Glomerular visceral epithelial cell (primary cell): ENCODE measurements around the gene GP1BA.
A peak's percentile ranks its signal among the peaks of the same experiment; 100 is the strongest.

ENCODE experiments used
- DNase-seq: peaks from one replicate; pipeline ENCODE4 v3.0.0-alpha.2; 2016; ENCODE audit errors: extremely low spot score

GP1BA gene

DNA sequence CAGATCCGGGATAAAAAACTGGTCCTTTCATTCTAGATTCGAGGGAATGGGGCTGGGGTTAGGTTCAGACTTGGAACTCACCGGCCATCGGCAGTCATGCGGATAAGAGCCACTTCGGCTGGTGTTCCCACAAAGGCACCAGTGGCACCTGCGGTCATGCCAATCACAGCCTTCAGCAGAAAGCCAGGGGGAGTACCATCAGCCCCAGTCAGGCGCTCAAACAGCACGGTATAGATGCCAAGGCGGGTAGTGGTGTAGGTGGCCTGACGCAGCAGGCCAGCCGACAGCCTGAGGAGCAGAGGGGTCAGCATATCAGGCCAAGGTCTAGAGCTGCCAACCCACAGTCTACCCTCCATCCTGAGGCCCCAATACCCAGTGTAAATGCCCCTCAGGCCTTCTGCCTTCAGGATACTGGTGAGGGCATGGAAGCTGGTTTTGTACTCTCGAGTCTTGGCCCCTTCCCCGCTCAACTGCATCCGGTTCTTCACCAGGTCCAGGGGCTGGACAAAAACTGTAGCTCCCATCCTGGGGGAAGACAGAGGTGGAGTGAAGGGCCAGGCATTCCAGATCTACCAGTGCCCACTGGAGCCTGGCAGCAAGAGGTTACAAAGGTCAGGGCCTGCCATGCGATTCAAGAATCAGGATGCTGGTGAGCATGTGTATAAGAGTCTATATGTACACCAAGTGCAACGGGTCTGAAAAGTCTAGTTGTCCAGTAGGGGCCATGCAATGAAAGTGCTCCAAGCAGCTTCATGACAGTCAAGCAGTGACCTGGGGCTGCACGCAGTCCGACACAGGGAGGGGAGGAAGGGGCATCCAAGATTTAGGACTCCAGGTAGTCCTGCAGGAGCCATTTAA lies 6.8 kb downstream of the GP1BA start:
- no peak for DNase-seq

DNA sequence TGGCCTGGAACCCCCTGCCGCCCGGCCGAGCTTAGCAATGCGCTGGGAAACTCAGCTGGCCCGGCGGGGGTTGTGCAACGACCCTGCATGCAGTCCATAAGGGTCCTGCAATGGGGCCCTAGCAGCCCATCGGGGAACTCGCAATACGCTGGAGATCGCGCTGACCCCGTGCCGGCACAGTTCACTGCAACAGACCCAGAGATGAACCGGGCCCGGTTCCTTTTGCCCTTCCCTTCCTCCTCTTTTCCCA lies 7.4 kb downstream of the GP1BA start:
- no peak for DNase-seq

GRCh38 chr17:4939796-4940554 lies 7.9 kb downstream of the GP1BA start, which contains the start of the genes RNF167 and SLC25A11:
TSS of gene RNF167 (plus strand) at chr17:4940268. CDS start at chr17:4940910, 642 bp downstream.
TSS of gene SLC25A11 (minus strand) at chr17:4940046. CDS start at chr17:4939910, 136 bp downstream.
- peak; percentile 99 for DNase-seq

DNA sequence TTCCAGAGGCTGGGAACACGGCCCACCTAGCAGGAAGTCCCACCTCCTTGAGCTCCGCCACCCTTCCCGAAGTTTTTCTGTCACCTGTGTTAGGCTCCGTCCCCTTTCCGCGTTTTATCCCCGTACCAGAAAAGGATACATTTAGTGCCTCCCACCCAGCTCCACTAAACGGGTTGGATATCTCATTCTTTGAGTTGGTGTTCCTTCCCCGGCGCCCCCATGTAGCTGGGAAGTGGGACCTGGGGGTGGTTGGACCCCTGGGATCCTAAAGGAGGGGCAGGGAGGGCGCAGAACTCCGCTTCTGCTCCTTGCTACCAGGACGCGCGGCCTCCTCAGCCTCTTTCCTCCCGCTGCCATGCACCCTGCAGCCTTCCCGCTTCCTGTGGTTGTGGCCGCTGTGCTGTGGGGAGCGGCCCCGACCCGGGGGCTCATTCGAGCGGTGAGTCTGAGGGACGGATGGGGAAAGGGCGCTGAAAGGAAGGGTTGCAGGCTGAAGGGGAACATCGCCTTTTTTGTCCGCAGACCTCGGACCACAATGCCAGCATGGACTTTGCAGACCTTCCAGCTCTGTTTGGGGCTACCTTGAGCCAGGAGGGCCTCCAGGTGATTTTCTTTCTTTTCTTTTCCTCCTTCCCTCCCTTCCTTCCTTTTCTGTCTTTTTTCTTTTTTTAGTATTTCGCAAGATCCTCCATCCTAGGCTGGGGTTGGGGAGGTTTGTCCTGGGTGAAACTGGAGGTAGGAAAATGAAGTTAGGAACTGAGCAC lies 8.7 kb downstream of the GP1BA start:
- no peak for DNase-seq

- no peak for DNase-seq
Measured at GRCh38 chr17:4941319-4941610, 9.2 kb downstream of the GP1BA start.

GRCh38 chr17:4942760-4943508 lies 10.9 kb downstream of the GP1BA start:
- no peak for DNase-seq

DNA sequence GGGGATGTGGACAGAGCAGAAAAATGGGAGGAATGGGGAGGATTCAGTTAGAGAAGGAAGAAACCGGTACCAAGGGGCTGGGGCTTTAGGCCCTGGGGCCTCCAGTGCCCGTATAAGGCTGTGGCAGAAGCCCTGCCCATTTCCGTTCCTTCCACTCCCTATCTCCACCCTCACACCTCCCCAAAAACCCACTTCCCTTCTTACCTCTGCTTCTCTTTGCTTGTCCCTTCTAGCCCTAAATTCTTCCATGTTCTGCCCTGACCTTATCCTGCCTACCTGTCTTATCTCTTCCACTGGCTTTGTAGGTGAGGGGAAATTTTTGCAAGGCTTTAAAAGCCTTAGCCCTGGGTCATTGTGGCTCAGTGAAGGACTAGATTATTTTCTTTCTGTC lies 12.1 kb downstream of the GP1BA start:
- DNase-seq, result no peak

GRCh38 chr17:4944554-4945175 lies 12.6 kb downstream of the GP1BA start:
- no peak for DNase-seq

DNA sequence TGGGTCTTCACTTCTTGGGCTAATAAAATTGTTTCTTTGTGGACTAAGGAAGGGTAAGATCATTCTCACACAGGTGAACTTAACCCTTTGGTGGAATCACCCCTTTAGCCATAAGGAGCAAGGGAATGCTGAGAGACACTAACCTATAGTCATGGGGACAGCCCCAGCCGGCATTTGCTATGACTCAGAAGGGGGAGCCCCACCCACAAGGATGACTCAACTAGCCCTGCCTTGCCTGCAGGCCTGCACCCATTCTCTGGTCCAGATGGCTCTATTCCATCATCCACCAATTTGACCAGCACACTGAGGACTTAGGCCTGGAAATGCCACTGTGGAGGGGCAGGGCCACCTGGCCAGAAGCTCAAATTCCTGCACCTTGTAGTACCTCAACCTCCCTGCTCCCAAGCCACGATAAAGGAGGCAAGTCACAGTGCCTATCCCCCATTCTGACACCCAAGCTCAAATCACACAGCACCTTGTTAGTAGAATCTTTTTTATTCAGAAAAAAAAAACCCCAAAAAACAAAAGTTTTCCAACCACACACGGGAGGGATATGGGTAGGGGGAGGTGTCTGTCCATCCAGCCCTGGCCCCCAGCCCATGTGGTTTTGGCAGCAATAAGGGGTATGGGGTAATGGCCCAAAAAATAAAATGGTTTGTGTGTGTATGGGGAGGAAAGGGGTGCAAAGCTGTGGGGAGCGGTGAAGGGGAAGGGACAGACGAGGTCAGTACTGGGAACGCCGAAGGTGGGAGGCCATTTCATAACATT lies 13.3 kb downstream of the GP1BA start:
- peak; percentile 93 for DNase-seq

DNA sequence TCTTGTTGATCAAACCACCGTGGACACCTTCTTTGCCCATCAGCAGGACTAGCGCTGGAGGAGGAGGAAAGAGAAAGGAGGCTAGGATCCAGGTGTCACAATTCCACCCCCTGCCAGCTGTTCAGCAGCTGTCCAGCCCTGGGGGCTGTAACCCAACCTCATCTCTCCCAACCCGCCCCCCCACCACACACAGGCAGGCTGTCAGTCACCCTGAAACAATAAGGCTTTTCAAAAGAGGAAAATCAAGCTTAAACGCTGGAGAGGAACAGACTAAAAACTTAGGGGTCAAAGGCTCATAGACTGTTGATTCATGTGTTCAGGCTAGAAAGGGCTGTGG lies 13.8 kb downstream of the GP1BA start:
- DNase-seq, result no peak

- no peak for DNase-seq
Measured at GRCh38 chr17:4946312-4946976, 14.4 kb downstream of the GP1BA start.

DNA sequence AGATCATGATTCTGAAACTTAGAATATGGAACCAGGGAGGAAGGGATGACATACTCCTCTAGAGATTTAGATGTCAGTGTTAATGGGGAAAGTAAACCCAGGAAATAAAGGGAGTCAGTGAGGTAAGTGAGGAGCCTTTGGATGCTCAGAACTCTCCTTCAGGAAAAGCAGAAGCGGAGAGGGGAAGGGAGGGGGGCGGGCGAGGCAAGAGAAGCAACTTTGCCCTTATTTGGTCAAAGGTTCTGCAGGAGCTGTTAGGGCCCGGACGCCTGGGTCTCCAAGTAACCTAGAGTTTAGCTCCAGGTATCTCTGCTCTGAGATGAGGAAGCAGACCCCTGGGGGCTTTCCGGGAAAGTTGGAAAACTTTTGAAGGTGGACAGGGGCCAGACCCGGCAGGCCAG lies 14.9 kb downstream of the GP1BA start:
- no peak for DNase-seq

DNA sequence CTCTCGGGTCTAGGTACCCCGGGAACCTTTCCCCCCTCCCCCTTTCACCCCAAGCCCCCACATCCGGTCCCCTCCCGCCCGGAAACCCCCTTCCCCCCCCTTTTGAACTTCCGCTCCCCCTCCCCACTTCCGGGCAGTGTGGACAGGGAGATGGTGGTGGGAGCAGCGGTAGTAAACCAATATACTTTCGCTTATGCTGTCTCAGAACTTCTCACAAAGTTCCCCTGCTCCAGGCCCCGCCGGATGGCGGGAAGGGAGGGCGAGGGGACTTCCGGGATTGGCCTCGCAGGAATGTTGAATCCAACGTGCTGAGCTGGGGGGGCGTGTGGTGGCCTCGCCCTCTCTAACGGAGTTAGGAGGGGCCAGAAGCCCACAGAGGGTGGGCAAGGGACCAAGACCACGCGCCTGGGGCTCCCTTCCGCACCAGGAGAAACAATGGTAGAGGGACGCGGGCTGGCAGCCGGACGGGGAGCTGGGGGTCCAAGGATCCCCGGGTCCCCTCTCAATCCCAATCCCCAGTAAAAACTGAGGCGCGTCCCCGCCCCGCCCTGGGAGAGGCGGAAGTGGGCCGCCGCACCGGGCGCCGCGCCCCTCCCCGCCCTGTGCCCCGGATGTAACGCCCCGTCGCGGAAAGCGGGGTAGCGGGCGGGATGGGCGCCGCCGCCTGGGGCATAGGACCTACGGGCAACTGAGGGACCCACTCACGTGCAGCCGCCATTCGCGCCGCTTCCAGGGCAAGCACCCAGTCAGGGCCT lies 15.5 kb downstream of the GP1BA start:
- DNase-seq, result peak; percentile 73

DNA sequence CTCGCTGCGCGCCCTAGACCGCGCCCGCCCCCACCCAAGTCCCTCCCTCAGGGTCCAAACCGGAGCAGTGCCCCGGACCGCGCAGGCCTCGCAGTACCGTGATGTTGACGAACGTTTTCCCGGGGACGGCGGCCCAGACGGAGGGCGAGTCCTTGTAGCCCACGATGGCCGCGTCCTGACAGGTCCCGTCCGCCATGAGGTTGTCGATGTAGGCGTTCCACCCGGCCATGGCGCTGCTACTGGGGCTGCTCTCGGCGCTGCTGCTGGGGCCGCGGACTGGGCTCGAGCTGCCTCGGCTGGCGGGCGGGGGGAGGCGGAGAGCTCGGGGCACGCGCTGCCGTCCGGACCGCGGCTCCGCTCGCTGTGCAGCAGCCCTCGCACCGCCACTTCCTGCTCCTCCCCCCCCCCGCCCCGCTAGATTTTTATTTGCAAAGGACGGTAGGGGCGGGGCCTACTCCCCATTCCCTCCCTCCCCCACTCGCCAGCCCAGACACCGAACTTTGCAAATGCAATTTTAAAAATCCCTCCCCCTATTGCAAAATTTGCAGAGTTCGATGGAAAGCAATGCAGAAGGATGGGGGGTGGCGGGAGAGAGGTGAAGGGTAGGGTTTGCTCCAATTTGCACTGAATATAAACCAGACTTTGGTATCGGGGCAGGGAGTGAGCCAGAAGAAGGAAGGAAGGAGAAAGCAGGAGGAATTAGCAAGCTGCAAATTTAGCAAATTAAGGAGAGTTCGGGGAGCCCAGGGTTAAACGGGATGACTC lies 16.3 kb downstream of the GP1BA start, which contains the start of gene PFN1:
Gene PFN1 (minus strand): TSS at position 365 of the 765 bp plus-strand sequence. CDS start 136 bp downstream, at position 229.
- DNase-seq, result peak; percentile 93

DNA sequence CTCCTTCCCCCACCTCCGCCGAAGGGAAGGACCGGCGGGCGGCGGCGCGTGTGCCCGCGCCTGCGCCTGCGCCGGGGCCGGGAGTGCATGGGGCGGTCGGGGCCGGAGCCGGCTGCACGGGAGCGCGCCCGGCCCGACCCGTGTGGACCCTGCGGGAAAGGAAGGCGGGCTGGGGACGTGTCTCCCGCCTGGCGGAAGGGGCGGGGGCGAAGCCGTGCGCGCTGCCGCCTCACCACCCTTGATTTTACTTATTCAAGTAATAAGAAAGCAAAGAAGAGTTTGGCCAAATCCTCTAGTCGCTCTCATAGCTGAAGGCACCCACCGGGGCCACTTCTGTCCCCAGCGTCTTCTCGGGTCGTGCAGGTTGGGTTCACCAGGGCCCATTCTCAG lies 16.8 kb downstream of the GP1BA start:
- DNase-seq, result peak; percentile 92

DNA sequence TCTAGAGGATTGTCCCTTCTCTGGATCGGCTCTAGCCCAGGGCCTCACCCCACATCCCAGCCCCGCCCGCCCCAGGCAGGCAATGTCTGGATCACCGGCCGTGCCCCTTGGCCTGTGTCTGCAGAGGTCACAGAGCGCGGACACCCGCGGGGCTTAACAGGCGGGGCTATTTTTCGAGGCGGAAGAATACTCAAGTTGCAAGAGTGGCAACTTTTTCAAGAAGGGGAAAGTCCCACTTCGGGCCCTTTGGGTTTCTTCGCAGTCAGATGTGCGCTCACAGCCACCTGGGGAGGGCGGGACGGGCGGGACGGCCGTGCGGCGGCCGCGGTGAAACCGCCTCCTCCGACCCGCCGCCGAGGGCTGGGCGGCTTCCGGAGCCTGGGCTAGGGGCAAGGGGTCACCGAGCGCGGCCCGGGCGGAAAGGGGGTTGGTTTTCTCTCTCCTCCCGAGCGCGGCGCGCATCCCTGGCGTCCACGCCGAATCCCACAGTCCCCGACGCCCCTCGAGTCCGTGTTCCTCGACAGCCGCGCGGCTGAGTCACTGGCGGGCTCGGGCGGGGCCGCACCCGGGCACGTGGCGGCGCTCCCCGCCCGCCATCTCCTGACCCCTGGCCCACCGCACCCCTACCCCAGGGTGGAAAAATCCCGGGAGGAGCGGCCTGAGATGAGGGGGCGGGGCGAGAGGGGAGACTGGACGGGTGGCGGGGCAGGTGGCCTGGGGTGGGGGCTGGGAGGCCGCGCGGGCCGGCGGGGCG lies 17.4 kb downstream of the GP1BA start:
- DNase-seq, result peak; percentile 88

DNA sequence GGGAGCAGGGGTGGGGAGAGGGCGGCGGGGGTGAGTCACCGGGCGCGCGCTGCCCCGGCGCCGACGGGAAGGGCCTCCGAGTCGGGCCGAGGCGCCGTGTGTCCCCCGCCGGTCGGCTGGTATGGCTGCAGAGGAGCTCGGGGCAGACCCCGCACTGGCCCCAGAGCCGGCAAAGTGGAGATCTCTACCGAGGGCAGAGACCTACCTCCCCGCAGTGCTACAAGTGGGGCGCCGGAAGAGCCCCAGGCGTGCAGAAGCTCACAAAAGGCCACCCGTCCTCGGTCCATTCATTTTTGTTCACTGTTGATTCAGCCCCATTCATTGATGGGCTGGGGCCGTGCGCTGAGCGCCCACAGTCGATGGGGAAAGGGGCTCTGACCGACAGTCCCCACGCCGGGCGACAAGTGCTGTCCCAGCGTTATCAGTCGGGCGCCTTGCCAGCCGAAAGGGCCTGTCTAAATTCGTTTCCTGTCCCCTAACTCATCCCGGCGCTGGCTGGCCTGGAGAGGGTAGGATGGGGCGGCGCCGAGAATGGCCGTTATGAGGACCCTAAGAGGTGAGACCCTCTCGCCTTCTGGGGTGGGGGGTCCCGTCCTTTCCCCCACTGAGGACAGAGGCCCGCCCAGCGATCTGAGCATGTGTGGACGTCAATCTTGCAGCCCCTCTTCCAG lies 18.1 kb downstream of the GP1BA start:
- no peak for DNase-seq
